AG09319 (cell line): ENCODE results near the gene CORO6.

Experiments used
- DNase-seq: peaks from one replicate; pipeline ENCODE4 v3.0.0-alpha.2; 2010; ENCODE audit warnings: low read depth; ENCODE audit errors: extremely low read depth
- TF ChIP-seq, protein P1 (sequence below): IDR thresholded peaks from 2 replicates; pipeline ENCODE4 v1.5.1; 2011; ENCODE audit warnings: low read depth, mild to moderate bottlenecking, inconsistent platforms, low read length, moderate library complexity

CORO6 gene

DNA sequence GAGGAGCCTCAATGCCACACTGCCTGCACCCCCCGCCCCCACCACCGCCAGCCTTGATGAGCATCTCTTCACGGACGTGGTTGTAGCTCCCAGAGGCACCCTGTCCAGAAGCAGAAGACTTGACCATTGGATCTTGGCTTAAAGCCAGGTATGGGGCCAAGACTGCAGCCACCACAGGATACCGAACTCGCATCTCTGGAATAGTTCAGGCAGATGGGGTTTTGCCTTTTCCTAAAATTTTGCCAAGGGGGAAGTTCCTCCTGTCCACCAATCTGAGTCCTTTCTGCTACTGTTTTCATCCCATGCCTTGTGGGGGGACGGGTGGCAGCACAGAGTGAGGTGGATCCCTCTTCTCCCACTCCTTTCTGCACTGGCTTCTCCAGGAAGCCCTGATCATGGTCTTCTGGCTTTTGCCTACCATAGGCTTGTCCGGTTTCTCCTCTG lies 939 bp downstream of the CORO6 start:
- TF ChIP-seq, protein P1, sequence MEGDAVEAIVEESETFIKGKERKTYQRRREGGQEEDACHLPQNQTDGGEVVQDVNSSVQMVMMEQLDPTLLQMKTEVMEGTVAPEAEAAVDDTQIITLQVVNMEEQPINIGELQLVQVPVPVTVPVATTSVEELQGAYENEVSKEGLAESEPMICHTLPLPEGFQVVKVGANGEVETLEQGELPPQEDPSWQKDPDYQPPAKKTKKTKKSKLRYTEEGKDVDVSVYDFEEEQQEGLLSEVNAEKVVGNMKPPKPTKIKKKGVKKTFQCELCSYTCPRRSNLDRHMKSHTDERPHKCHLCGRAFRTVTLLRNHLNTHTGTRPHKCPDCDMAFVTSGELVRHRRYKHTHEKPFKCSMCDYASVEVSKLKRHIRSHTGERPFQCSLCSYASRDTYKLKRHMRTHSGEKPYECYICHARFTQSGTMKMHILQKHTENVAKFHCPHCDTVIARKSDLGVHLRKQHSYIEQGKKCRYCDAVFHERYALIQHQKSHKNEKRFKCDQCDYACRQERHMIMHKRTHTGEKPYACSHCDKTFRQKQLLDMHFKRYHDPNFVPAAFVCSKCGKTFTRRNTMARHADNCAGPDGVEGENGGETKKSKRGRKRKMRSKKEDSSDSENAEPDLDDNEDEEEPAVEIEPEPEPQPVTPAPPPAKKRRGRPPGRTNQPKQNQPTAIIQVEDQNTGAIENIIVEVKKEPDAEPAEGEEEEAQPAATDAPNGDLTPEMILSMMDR = no peak
- DNase-seq = no peak

DNA sequence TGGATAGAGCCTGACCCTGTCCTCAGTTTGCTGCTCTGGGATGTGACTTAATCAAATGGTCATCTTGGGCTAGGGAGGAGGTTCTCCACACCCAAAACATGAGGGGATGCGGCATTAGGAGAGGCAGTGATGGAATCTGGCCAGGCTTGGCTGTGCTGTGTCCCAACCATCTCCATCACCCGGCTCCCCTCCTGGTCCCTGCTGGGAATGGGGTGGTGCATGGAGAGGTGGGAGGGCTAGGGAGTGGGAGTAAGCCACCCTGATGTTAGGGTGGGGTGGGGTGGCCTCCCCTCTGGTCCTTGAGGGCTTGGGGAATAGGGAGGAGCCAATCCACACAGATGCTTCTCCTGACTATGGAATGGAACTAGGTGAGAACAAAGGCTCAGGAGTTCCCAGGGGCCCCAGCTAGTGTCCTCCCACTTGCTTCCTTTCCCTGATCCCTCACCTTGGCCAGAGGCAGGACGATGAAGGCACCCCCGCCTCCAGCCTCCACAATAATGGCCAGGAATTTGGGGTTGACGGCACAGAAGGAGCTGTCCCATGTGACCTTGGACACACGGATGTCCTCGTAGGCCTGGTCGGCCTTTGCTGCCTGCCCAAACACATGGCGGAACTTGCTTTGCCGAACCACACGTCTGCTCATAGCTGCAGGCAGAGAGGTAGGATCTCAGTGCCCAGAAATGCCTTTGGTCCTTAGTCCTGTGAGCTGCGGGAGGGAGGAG lies 1.8 kb downstream of the CORO6 start:
- TF ChIP-seq, protein P1 = no peak
- DNase-seq = no peak

DNA sequence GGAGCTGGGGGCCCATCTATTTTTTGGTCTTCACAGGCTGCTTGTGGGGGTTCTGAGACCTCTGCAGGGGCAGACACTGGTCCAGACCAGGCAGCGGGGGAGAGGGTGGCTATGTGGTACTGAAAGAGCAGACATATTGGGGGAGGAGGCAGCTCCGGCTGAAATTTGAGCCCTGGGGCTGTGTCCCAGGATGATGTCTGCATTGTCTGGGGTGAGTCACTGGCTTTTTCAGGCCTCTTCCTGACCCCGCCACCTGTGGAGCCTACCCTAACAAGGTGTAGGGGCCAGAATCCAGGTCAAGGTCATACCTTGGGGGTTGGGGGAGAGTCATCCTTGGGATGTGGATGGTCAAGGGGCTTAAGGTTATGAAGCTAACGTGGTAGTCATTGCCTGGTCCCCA lies 2.4 kb downstream of the CORO6 start:
- no peak for DNase-seq
- TF ChIP-seq, protein P1 = no peak

DNA sequence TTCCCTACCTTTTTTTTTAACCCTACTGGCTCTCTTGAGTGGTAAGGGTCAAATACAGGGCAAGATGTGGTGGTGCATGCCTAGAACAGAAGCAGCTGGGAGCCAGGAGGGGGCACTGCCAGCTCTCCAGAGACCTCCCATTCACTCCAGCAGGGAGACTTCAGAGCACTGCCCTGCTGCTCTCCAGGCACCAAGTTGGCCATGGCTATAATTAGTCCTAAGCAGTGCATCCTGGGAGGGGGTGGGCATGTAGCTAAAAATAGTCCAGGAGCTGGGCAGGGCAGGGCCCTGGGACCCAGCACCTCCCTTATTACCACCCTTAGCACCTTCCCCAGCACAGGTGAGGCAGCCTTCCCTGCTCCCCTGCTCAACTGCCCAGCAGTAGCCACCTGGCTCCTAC lies 3.5 kb downstream of the CORO6 start:
- TF ChIP-seq, protein P1 = peak; percentile 16; the same call in 1 of the 2 replicates
- no peak for DNase-seq

DNA sequence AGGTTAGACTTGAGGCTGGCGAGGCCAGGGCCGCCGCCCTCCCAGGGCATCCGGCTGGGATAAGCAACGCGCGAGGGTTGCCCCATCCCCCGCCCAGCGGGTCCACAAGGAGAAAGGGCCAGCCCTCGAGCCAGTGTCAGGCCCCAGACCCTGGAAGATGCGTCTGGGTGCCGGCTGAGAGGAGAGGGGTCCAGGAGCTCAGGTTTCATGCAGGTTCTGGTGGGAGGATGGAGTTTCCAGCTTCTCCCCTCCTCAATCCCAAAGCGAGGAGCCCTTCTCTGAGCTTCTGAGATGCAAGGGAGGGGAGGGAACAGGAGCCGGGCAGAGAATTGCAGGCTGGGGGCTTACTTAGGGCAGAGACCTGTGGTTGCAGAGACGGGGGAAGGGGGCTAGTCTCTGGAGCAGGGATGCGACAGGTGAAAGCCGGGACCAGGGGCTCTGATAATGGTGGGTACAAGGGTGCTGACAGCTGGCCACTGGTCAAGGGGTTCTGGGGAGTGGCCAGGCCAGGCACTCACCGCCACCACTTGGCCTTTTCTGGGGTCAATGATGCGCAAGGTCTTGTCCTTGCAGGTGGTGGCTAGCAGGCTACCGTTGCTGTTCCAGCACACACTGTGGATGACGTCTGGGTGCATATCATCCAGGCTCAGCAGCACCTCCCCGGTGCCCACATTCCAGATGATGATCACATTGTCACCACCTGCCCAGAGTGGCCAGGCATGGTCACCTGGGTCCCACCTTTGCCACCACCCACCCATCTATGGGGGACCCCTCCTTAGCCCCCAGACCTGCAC lies 4.2 kb downstream of the CORO6 start:
- TF ChIP-seq, protein P1 = no peak
- no peak for DNase-seq

DNA sequence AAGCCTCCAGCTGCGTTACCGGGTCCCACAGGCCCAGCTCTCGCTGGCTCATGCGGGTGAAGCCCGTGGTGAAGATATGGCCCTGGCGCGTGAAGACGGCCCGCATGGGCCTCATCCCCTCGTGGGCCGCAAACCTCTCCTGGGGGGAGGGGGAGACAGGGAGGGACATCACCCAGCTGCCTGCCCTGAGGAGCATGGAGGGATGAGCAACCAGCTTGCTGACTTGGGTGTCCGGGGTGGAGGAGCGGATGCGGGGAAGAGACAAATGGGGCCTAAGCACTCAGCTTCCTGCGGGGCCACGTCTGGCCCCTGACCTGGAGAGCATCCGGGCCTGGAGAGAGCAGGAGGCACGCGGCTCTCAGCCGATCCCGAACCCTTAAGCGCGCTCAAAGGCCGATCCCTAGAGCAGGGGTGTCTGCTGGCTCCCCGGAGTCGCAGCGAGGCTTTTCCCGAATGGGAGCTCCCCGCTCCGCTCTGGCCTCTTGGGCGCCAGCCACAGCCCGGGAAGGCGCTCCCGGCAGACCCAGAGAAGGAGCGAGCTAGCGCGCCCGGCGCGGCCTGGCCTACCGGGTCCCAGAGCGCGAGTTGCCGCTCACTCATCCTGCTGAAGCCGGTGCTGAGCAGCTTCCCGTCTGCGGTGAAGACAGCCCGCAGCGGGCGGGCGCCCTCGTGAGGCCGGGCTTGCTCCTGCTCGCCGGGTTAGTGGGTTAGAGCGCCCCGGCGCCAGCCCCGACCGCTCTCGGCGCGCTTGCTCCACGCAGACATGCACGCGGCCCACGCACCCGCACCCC lies 5.0 kb downstream of the CORO6 start:
- TF ChIP-seq, protein P1 = peak; percentile 58
- no peak for DNase-seq

DNA sequence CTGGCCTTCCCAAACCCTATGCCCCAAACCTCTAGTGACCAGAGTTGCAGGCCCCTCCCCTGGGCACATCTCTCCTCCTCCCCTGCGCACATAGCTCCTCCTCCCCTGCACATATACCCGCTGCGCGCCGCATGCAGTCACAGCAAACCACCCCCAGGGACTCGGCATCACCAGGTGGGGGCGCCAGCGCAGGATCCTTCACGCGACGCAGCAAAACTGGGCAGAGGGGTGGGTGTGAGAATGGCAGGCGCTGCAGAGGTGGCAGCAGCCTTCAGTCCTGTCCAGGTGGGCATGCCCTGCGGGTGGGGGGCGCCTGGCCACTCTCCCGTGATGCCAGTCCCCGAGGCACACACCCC lies 5.6 kb downstream of the CORO6 start:
- no peak for DNase-seq

More for the DNA sequence above, 5.6 kb downstream of the CORO6 start:
- TF ChIP-seq, protein P1 = peak; percentile 46
